ENCODE results near the gene MASP1.

MASP1 gene

GRCh38 chr3:187277129-187277462 lies 14.4 kb downstream of the MASP1 start:
- DNase-seq (ENCODE audit: insufficient read length, low spot score) (no peak), FAIRE-seq (no peak)
- no peak for TF ChIP-seq CTCF (IDR thresholded peaks at IDR 0.05; ENCODE audit: insufficient read depth, missing control alignments)

- no peak for TF ChIP-seq CTCF (IDR thresholded peaks at IDR 0.05; ENCODE audit: insufficient read depth, missing control alignments)
- no peak for DNase-seq (ENCODE audit: insufficient read length, low spot score)
- FAIRE-seq: no peak
These were observed 15.0 kb downstream of the MASP1 start for GRCh38 chr3:187276397-187277128.

- DNase-seq (ENCODE audit: insufficient read length, low spot score): no peak
- no peak for TF ChIP-seq CTCF (IDR thresholded peaks at IDR 0.05; ENCODE audit: insufficient read depth, missing control alignments)
- FAIRE-seq: no peak
These were observed 16.6 kb downstream of the MASP1 start for GRCh38 chr3:187274977-187275338.

GRCh38 chr3:187274315-187274976 lies 17.1 kb downstream of the MASP1 start:
- FAIRE-seq (no peak), DNase-seq (ENCODE audit: insufficient read length, low spot score) (no peak)
- no peak for TF ChIP-seq CTCF (IDR thresholded peaks at IDR 0.05; ENCODE audit: insufficient read depth, missing control alignments)

GRCh38 chr3:187271582-187271981 lies 20.0 kb downstream of the MASP1 start:
- no peak for TF ChIP-seq CTCF (IDR thresholded peaks at IDR 0.05; ENCODE audit: insufficient read depth, missing control alignments)
- FAIRE-seq (no peak), DNase-seq (ENCODE audit: insufficient read length, low spot score) (no peak)

- no peak for TF ChIP-seq CTCF (IDR thresholded peaks at IDR 0.05; ENCODE audit: insufficient read depth, missing control alignments)
- FAIRE-seq: no peak
- DNase-seq (ENCODE audit: insufficient read length, low spot score): no peak
These were observed 22.1 kb downstream of the MASP1 start for GRCh38 chr3:187269486-187269885.

GRCh38 chr3:187267306-187267705 lies 24.2 kb downstream of the MASP1 start:
- no peak for TF ChIP-seq CTCF (IDR thresholded peaks at IDR 0.05; ENCODE audit: insufficient read depth, missing control alignments)

More at GRCh38 chr3:187267306-187267705, 24.2 kb downstream of the MASP1 start:
- DNase-seq (ENCODE audit: insufficient read length, low spot score) (no peak), FAIRE-seq (no peak)

All from D721Med (cell line).